SK-N-SH treated with all-trans-retinoic acid at 6 μM for 48 hours (cell line): ENCODE data around the gene MIER3.

Experiments
- ATAC-seq: fragments of 200-7000 bp; cut with Tn5 transposase; 3 replicates; pipeline ENCODE4 v1.9.1; 2020; ENCODE audit warnings: mild to moderate bottlenecking, moderate library complexity
- ARNTL ChIP-seq: fragments of 450-650 bp; formaldehyde crosslinking; IDR thresholded peaks from 2 replicates; pipeline ENCODE4 v1.5.0; 2020; ENCODE audit warnings: low read depth, mild to moderate bottlenecking, moderate library complexity, borderline replicate concordance
- BACH2 ChIP-seq: fragments of 250-450 bp; sonication (Bioruptor Pico); IDR thresholded peaks from 2 replicates; pipeline ENCODE4 v1.9.0; 2021; ENCODE audit warnings: mild to moderate bottlenecking, borderline replicate concordance
- CREB5 ChIP-seq: fragments of 250-450 bp; sonication (Bioruptor Pico); IDR thresholded peaks from 2 replicates; pipeline ENCODE4 v1.5.1; 2020; ENCODE audit warnings: low read depth, mild to moderate bottlenecking, moderate library complexity
- CSDC2 ChIP-seq: fragments of 250-450 bp; sonication (Bioruptor Pico); IDR thresholded peaks from 2 replicates; pipeline ENCODE4 v1.5.0; 2020; ENCODE audit warnings: mild to moderate bottlenecking, moderate library complexity
- ESRRG ChIP-seq: fragments of 250-450 bp; sonication (Bioruptor Pico); IDR thresholded peaks from 2 replicates; pipeline ENCODE4 v1.6.1; 2021; ENCODE audit warnings: mild to moderate bottlenecking
- GLIS3 ChIP-seq: fragments of 250-450 bp; sonication (Bioruptor Pico); IDR thresholded peaks from 2 replicates; pipeline ENCODE4 v1.5.0; 2020; ENCODE audit warnings: mild to moderate bottlenecking, moderate library complexity
- ISL1 ChIP-seq: fragments of 250-450 bp; sonication (Bioruptor Pico); IDR thresholded peaks from 2 replicates; pipeline ENCODE4 v2.1.2; 2022; ENCODE audit warnings: mild to moderate bottlenecking, moderate library complexity
- OSR1 ChIP-seq: fragments of 250-450 bp; sonication (Bioruptor Pico); IDR thresholded peaks from 2 replicates; pipeline ENCODE4 v1.8.0; 2022; ENCODE audit warnings: moderate library complexity, mild to moderate bottlenecking, inconsistent platforms
- PATZ1 ChIP-seq: fragments of 250-450 bp; sonication (Bioruptor Pico); IDR thresholded peaks from 2 replicates; pipeline ENCODE4 v1.8.0; 2020; ENCODE audit warnings: mild to moderate bottlenecking, moderate library complexity, borderline replicate concordance
- PPARA ChIP-seq: fragments of 250-450 bp; sonication (Bioruptor Pico); IDR thresholded peaks from 2 replicates; pipeline ENCODE4 v1.5.0; 2020; ENCODE audit warnings: mild to moderate bottlenecking, borderline replicate concordance
- RARB ChIP-seq: fragments of 250-450 bp; sonication (Bioruptor Pico); IDR thresholded peaks from 2 replicates; pipeline ENCODE4 v1.8.0; 2021; ENCODE audit warnings: mild to moderate bottlenecking, moderate library complexity
- SNAI2 ChIP-seq: fragments of 250-450 bp; sonication (Bioruptor Pico); IDR thresholded peaks from 2 replicates; pipeline ENCODE4 v1.5.0; 2020; ENCODE audit warnings: mild to moderate bottlenecking, moderate library complexity
- TOX ChIP-seq: fragments of 250-450 bp; sonication (Bioruptor Pico); IDR thresholded peaks from 2 replicates; pipeline ENCODE4 v1.8.0; 2021; ENCODE audit warnings: mild to moderate bottlenecking, moderate library complexity, borderline replicate concordance
- ZC3H10 ChIP-seq: fragments of 250-450 bp; sonication (Bioruptor Pico); IDR thresholded peaks from 2 replicates; pipeline ENCODE4 v1.5.1; 2021; ENCODE audit warnings: mild to moderate bottlenecking, moderate library complexity
- ZFP3 ChIP-seq: fragments of 250-450 bp; sonication (Bioruptor Pico); IDR thresholded peaks from 2 replicates; pipeline ENCODE4 v1.5.0; 2020; ENCODE audit warnings: mild to moderate bottlenecking, moderate library complexity
- ZFP30 ChIP-seq: fragments of 450-650 bp; formaldehyde crosslinking; IDR thresholded peaks from 2 replicates; pipeline ENCODE4 v1.5.0; 2022; ENCODE audit warnings: mild to moderate bottlenecking, moderate library complexity
- ZNF70 ChIP-seq: fragments of 450-650 bp; formaldehyde crosslinking; IDR thresholded peaks from 2 replicates; pipeline ENCODE4 v1.5.0; 2020; ENCODE audit warnings: mild to moderate bottlenecking, moderate library complexity
- ZNF8 ChIP-seq: fragments of 450-650 bp; formaldehyde crosslinking; IDR thresholded peaks from 2 replicates; pipeline ENCODE4 v1.5.0; 2020; ENCODE audit warnings: mild to moderate bottlenecking, moderate library complexity
- TF ChIP-seq, protein P1 (sequence below): fragments of 250-450 bp; sonication (Bioruptor Pico); IDR thresholded peaks from 2 replicates; pipeline ENCODE4 v1.5.0; 2020; ENCODE audit warnings: mild to moderate bottlenecking, moderate library complexity
- TF ChIP-seq, protein P2 (sequence below): fragments of 250-450 bp; sonication (Bioruptor Pico); IDR thresholded peaks from 2 replicates; pipeline ENCODE4 v1.8.0; 2021; ENCODE audit warnings: low read depth, mild to moderate bottlenecking, moderate library complexity, borderline replicate concordance

The MIER3 gene

DNA sequence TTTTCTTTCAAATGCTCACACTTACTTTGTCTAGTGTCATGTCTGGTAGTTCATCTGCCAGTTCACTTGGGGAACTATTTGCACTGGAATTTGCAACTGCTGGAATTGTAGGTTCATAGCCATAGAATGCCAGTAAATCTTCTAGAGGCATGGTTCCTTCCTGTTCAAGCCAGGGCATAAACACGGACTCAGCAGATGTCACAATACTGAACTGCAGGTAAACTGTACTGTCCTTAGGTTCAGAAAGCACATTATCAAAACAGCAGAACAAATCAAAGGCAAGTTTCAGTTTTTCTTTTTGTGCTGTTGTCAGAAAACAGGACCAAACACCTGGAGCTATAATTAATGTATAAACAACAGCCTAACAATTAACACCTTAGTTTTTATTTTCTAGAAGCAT is 13.1 kb downstream of the MIER3 start:
- TF ChIP-seq SNAI2 (CRISPR knock-in tag) (no peak), PATZ1 (CRISPR knock-in tag) (no peak)
- TF ChIP-seq, protein P1, sequence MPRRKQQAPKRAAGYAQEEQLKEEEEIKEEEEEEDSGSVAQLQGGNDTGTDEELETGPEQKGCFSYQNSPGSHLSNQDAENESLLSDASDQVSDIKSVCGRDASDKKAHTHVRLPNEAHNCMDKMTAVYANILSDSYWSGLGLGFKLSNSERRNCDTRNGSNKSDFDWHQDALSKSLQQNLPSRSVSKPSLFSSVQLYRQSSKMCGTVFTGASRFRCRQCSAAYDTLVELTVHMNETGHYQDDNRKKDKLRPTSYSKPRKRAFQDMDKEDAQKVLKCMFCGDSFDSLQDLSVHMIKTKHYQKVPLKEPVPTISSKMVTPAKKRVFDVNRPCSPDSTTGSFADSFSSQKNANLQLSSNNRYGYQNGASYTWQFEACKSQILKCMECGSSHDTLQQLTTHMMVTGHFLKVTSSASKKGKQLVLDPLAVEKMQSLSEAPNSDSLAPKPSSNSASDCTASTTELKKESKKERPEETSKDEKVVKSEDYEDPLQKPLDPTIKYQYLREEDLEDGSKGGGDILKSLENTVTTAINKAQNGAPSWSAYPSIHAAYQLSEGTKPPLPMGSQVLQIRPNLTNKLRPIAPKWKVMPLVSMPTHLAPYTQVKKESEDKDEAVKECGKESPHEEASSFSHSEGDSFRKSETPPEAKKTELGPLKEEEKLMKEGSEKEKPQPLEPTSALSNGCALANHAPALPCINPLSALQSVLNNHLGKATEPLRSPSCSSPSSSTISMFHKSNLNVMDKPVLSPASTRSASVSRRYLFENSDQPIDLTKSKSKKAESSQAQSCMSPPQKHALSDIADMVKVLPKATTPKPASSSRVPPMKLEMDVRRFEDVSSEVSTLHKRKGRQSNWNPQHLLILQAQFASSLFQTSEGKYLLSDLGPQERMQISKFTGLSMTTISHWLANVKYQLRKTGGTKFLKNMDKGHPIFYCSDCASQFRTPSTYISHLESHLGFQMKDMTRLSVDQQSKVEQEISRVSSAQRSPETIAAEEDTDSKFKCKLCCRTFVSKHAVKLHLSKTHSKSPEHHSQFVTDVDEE: no peak
- no peak for ATAC-seq

DNA sequence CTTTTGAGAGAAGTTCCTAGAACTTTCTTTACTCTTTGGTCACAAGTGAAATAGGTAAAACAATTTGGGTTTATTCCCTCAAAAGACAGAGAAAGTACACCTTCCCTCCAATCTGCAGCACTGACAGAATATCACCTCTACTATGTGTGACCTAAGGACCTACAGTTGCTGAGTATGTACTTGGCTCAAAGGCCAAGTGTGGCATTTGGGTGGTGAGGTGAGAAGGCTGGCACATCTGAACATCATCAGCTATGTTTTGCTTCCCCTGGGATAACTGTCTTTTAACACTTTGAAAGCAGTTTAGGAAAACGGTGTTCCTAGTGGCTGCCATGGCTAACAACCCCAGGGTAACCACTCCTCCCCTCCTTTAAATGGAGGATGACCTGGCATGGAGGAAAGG is 17.6 kb downstream of the MIER3 start:
- ATAC-seq: no peak
- TF ChIP-seq, protein P2, sequence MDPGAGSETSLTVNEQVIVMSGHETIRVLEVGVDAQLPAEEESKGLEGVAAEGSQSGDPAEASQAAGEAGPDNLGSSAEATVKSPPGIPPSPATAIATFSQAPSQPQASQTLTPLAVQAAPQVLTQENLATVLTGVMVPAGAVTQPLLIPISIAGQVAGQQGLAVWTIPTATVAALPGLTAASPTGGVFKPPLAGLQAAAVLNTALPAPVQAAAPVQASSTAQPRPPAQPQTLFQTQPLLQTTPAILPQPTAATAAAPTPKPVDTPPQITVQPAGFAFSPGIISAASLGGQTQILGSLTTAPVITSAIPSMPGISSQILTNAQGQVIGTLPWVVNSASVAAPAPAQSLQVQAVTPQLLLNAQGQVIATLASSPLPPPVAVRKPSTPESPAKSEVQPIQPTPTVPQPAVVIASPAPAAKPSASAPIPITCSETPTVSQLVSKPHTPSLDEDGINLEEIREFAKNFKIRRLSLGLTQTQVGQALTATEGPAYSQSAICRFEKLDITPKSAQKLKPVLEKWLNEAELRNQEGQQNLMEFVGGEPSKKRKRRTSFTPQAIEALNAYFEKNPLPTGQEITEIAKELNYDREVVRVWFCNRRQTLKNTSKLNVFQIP (CRISPR knock-in tag): no peak
- TF ChIP-seq ZFP3 (CRISPR knock-in tag) (no peak), ZC3H10 (CRISPR knock-in tag) (no peak), CREB5 (CRISPR knock-in tag) (no peak), PATZ1 (CRISPR knock-in tag) (no peak), BACH2 (CRISPR knock-in tag) (no peak), RARB (CRISPR knock-in tag) (no peak), ESRRG (CRISPR knock-in tag) (no peak), CSDC2 (CRISPR knock-in tag) (no peak)
- TF ChIP-seq, protein P1: no peak

- no peak for ATAC-seq
- TF ChIP-seq CREB5 (CRISPR knock-in tag): no peak
- TF ChIP-seq, protein P2 (CRISPR knock-in tag): no peak
- TF ChIP-seq OSR1: no peak
- no peak for TF ChIP-seq ZFP30 (CRISPR knock-in tag)
- TF ChIP-seq PPARA (CRISPR knock-in tag): no peak
- no peak for TF ChIP-seq BACH2 (CRISPR knock-in tag)
- TF ChIP-seq ARNTL (CRISPR knock-in tag): no peak
- TF ChIP-seq TOX (CRISPR knock-in tag): no peak
- TF ChIP-seq RARB (CRISPR knock-in tag): no peak
- TF ChIP-seq ESRRG (CRISPR knock-in tag): no peak
- TF ChIP-seq GLIS3 (CRISPR knock-in tag): no peak
- TF ChIP-seq ZNF70 (CRISPR knock-in tag): no peak
- no peak for TF ChIP-seq SNAI2 (CRISPR knock-in tag)
- TF ChIP-seq ISL1 (CRISPR knock-in tag): no peak
- TF ChIP-seq ZNF8 (CRISPR knock-in tag): no peak
Observed at GRCh38 chr5:56922922-56923321, 29.0 kb downstream of the MIER3 start.
